GM23248 (cell line): ENCODE data around the gene RAI2.

Experiments
- EZH2 ChIP-seq: fragments of 200-600 bp; sonication (generic); IDR thresholded peaks from 2 replicates; pipeline ENCODE4 v1.6.1; 2018; ENCODE audit warnings: antibody characterized with exemption, mild to moderate bottlenecking; ENCODE audit not compliant: insufficient read depth, poor library complexity, severe bottlenecking
- EZH2phosphoT487 ChIP-seq: fragments of 200-600 bp; sonication (generic); IDR thresholded peaks from 2 replicates; pipeline ENCODE4 v1.6.1; 2018; ENCODE audit warnings: antibody characterized with exemption, moderate library complexity, mild to moderate bottlenecking, low read depth; ENCODE audit not compliant: insufficient read depth

GRCh38 chrX:17860179-17860780 is 818 bp downstream of the RAI2 start:
- TF ChIP-seq EZH2 (no peak), EZH2phosphoT487 (no peak)
